ENCODE results near the gene ABHD5.

The ABHD5 gene

GRCh38 chr3:43760938-43761337 lies 70.2 kb downstream of the ABHD5 start:
- Histone ChIP-seq H3K4me3 (ENCODE audit: low read depth in 1 of 2, low read length in 2 of 2) (no peak overlapping the region), H3K4me1 (ENCODE audit: insufficient read depth, low read length) (peaks cover 5% of the 10 kb centered on the region), H3K27ac (ENCODE audit: low read depth, low read length) (no peak overlapping the region), H3K27me3 (ENCODE audit: control insufficient read depth in 1 of 2, insufficient read depth in 2 of 2, low read length in 2 of 2) (no peaks in the 10 kb centered on the region), H3K9me3 (ENCODE audit: low read length) (no peaks in the 10 kb centered on the region), H3K9ac (ENCODE audit: low read length) (no peak overlapping the region), H3K36me3 (ENCODE audit: insufficient read depth, low read length) (no peaks in the 10 kb centered on the region)

GRCh38 chr3:43762451-43762850 lies 71.7 kb downstream of the ABHD5 start:
- Histone ChIP-seq H3K9me3 (ENCODE audit: low read length) (no peaks in the 10 kb centered on the region), H3K27ac (ENCODE audit: low read depth, low read length) (no peak overlapping the region), H3K9ac (ENCODE audit: low read length) (no peak overlapping the region), H3K36me3 (ENCODE audit: insufficient read depth, low read length) (no peaks in the 10 kb centered on the region), H3K27me3 (ENCODE audit: control insufficient read depth in 1 of 2, insufficient read depth in 2 of 2, low read length in 2 of 2) (no peaks in the 10 kb centered on the region), H3K4me3 (ENCODE audit: low read depth in 1 of 2, low read length in 2 of 2) (no peak overlapping the region), H3K4me1 (ENCODE audit: insufficient read depth, low read length) (peaks cover 5% of the 10 kb centered on the region)

- Histone ChIP-seq H3K4me3 (ENCODE audit: low read depth in 1 of 2, low read length in 2 of 2) (no peak overlapping the region), H3K36me3 (ENCODE audit: insufficient read depth, low read length) (no peaks in the 10 kb centered on the region), H3K27ac (ENCODE audit: low read depth, low read length) (no peak overlapping the region), H3K9ac (ENCODE audit: low read length) (no peak overlapping the region), H3K27me3 (ENCODE audit: control insufficient read depth in 1 of 2, insufficient read depth in 2 of 2, low read length in 2 of 2) (no peaks in the 10 kb centered on the region), H3K4me1 (ENCODE audit: insufficient read depth, low read length) (peaks cover 9% of the 10 kb centered on the region), H3K9me3 (ENCODE audit: low read length) (no peaks in the 10 kb centered on the region)
Observed at GRCh38 chr3:43764056-43764455, 73.3 kb downstream of the ABHD5 start.

GRCh38 chr3:43764471-43764870 lies 73.7 kb downstream of the ABHD5 start:
- peaks cover 9% of the 10 kb centered on the region for H3K4me1 ChIP-seq (ENCODE audit: insufficient read depth, low read length)
- no peaks in the 10 kb centered on the region for H3K36me3 ChIP-seq (ENCODE audit: insufficient read depth, low read length)
- no peak overlapping the region for H3K9ac ChIP-seq (ENCODE audit: low read length)
- no peaks in the 10 kb centered on the region for H3K27me3 ChIP-seq (ENCODE audit: control insufficient read depth in 1 of 2, insufficient read depth in 2 of 2, low read length in 2 of 2)
- H3K27ac ChIP-seq (ENCODE audit: low read depth, low read length) = no peak overlapping the region
- H3K9me3 ChIP-seq (ENCODE audit: low read length) = no peaks in the 10 kb centered on the region
- no peak overlapping the region for H3K4me3 ChIP-seq (ENCODE audit: low read depth in 1 of 2, low read length in 2 of 2)

- Histone ChIP-seq H3K36me3 (ENCODE audit: insufficient read depth, low read length) (no peaks in the 10 kb centered on the region), H3K9ac (ENCODE audit: low read length) (no peak overlapping the region), H3K27me3 (ENCODE audit: control insufficient read depth in 1 of 2, insufficient read depth in 2 of 2, low read length in 2 of 2) (no peaks in the 10 kb centered on the region), H3K9me3 (ENCODE audit: low read length) (no peaks in the 10 kb centered on the region), H3K27ac (ENCODE audit: low read depth, low read length) (no peak overlapping the region), H3K4me3 (ENCODE audit: low read depth in 1 of 2, low read length in 2 of 2) (no peak overlapping the region), H3K4me1 (ENCODE audit: insufficient read depth, low read length) (peaks cover 9% of the 10 kb centered on the region)
Observed at GRCh38 chr3:43765521-43765971, 74.8 kb downstream of the ABHD5 start.

- Histone ChIP-seq H3K27me3 (ENCODE audit: control insufficient read depth in 1 of 2, insufficient read depth in 2 of 2, low read length in 2 of 2) (no peaks in the 10 kb centered on the region), H3K27ac (ENCODE audit: low read depth, low read length) (no peak overlapping the region), H3K9ac (ENCODE audit: low read length) (no peak overlapping the region), H3K36me3 (ENCODE audit: insufficient read depth, low read length) (no peaks in the 10 kb centered on the region), H3K9me3 (ENCODE audit: low read length) (no peaks in the 10 kb centered on the region), H3K4me1 (ENCODE audit: insufficient read depth, low read length) (peaks cover 9% of the 10 kb centered on the region), H3K4me3 (ENCODE audit: low read depth in 1 of 2, low read length in 2 of 2) (no peak overlapping the region)
Observed at GRCh38 chr3:43766672-43767465, 76.1 kb downstream of the ABHD5 start.

- H3K9me3 ChIP-seq (ENCODE audit: low read length) = no peaks in the 10 kb centered on the region
- H3K36me3 ChIP-seq (ENCODE audit: insufficient read depth, low read length) = no peaks in the 10 kb centered on the region
- H3K4me3 ChIP-seq (ENCODE audit: low read depth in 1 of 2, low read length in 2 of 2) = no peak overlapping the region
- no peak overlapping the region for H3K27ac ChIP-seq (ENCODE audit: low read depth, low read length)
- peaks cover 14% of the 10 kb centered on the region for H3K4me1 ChIP-seq (ENCODE audit: insufficient read depth, low read length)
- H3K9ac ChIP-seq (ENCODE audit: low read length) = no peak overlapping the region
- no peaks in the 10 kb centered on the region for H3K27me3 ChIP-seq (ENCODE audit: control insufficient read depth in 1 of 2, insufficient read depth in 2 of 2, low read length in 2 of 2)
Observed at GRCh38 chr3:43768381-43768973, 77.7 kb downstream of the ABHD5 start.

GRCh38 chr3:43769097-43769884 lies 78.6 kb downstream of the ABHD5 start:
- peak overlapping the region in 1 of 2 donors; percentile 54 for H3K4me3 ChIP-seq (ENCODE audit: low read depth in 1 of 2, low read length in 2 of 2)
- H3K4me1 ChIP-seq (ENCODE audit: insufficient read depth, low read length) = peaks cover 18% of the 10 kb centered on the region
- no peaks in the 10 kb centered on the region for H3K36me3 ChIP-seq (ENCODE audit: insufficient read depth, low read length)
- H3K27me3 ChIP-seq (ENCODE audit: control insufficient read depth in 1 of 2, insufficient read depth in 2 of 2, low read length in 2 of 2) = no peaks in the 10 kb centered on the region
- no peak overlapping the region for H3K9ac ChIP-seq (ENCODE audit: low read length)
- H3K27ac ChIP-seq (ENCODE audit: low read depth, low read length) = no peak overlapping the region
- no peaks in the 10 kb centered on the region for H3K9me3 ChIP-seq (ENCODE audit: low read length)

- H3K27ac ChIP-seq (ENCODE audit: low read depth, low read length) = no peak overlapping the region
- peaks cover 18% of the 10 kb centered on the region for H3K4me1 ChIP-seq (ENCODE audit: insufficient read depth, low read length)
- no peaks in the 10 kb centered on the region for H3K27me3 ChIP-seq (ENCODE audit: control insufficient read depth in 1 of 2, insufficient read depth in 2 of 2, low read length in 2 of 2)
- H3K9ac ChIP-seq (ENCODE audit: low read length) = no peak overlapping the region
- H3K9me3 ChIP-seq (ENCODE audit: low read length) = no peaks in the 10 kb centered on the region
- H3K4me3 ChIP-seq (ENCODE audit: low read depth in 1 of 2, low read length in 2 of 2) = peak overlapping the region in 1 of 2 donors; percentile 54
- no peaks in the 10 kb centered on the region for H3K36me3 ChIP-seq (ENCODE audit: insufficient read depth, low read length)
Observed at GRCh38 chr3:43769885-43770425, 79.2 kb downstream of the ABHD5 start.

GRCh38 chr3:43770426-43771103 lies 79.8 kb downstream of the ABHD5 start:
- H3K9ac ChIP-seq (ENCODE audit: low read length) = no peak overlapping the region
- no peaks in the 10 kb centered on the region for H3K36me3 ChIP-seq (ENCODE audit: insufficient read depth, low read length)
- peaks cover 18% of the 10 kb centered on the region for H3K4me1 ChIP-seq (ENCODE audit: insufficient read depth, low read length)
- no peaks in the 10 kb centered on the region for H3K27me3 ChIP-seq (ENCODE audit: control insufficient read depth in 1 of 2, insufficient read depth in 2 of 2, low read length in 2 of 2)
- no peak overlapping the region for H3K4me3 ChIP-seq (ENCODE audit: low read depth in 1 of 2, low read length in 2 of 2)
- H3K27ac ChIP-seq (ENCODE audit: low read depth, low read length) = no peak overlapping the region
- no peaks in the 10 kb centered on the region for H3K9me3 ChIP-seq (ENCODE audit: low read length)

GRCh38 chr3:43771610-43772009 lies 80.9 kb downstream of the ABHD5 start:
- Histone ChIP-seq H3K4me1 (ENCODE audit: insufficient read depth, low read length) (peaks cover 18% of the 10 kb centered on the region), H3K36me3 (ENCODE audit: insufficient read depth, low read length) (no peaks in the 10 kb centered on the region), H3K27ac (ENCODE audit: low read depth, low read length) (no peak overlapping the region), H3K4me3 (ENCODE audit: low read depth in 1 of 2, low read length in 2 of 2) (no peak overlapping the region), H3K9me3 (ENCODE audit: low read length) (no peaks in the 10 kb centered on the region), H3K27me3 (ENCODE audit: control insufficient read depth in 1 of 2, insufficient read depth in 2 of 2, low read length in 2 of 2) (no peaks in the 10 kb centered on the region), H3K9ac (ENCODE audit: low read length) (no peak overlapping the region)

Data from muscle layer of colon (tissue), 2 donors.